K562 (cell line): ENCODE results near the gene PPM1N. TPM values are rescaled to one million over a fixed set of nuclear protein-coding genes. Genes with fewer than 3 reads are reported as not detected.

Source experiments
- ATAC-seq: fragments of 200-7000 bp; cut with Tn5 transposase; 3 replicates; pipeline ENCODE4 v1.9.1; 2020; ENCODE audit warnings: moderate library complexity
- BruUV-seq: library from RNA; stranded (reverse); fragments of 400-500 nt; replicated peaks from 2 replicates; lab custom pipeline; 2021; lab: Mats Ljungman, UMichigan
- CTCF ChIA-PET: fragments of 300-600 bp; formaldehyde crosslinking; extraction: SDS; loops from one replicate; lab custom pipeline; 2021; ENCODE audit warnings: low intra/inter-chr PET ratio; lab: Yijun Ruan, JAX
- POLR2A ChIA-PET: fragments of 300-600, 350-650 bp; sonication (Branson Sonifier 250); formaldehyde crosslinking; extraction: SDS; loops from one replicate; lab custom pipeline; 2021; ENCODE audit warnings: antibody characterized with exemption, inconsistent platforms; lab: Yijun Ruan, JAX
- DNase-seq, 4 experiments: peaks; one replicate each; pipeline versions ENCODE4 v3.0.0 to v3.0.0-alpha.2; 2011 to 2018; ENCODE audit warnings: low spot score in 3 of 4, mixed read lengths in 3 of 4; ENCODE audit errors: extremely low read depth in 1 of 4
- FAIRE-seq: peaks from 2 replicates; lab custom pipeline; 2011; peaks lifted over from hg19 to GRCh38; lab: Jason Lieb, UNC
- H2AFZ ChIP-seq: 2 replicates; pipeline ENCODE4 v1.6.0; 2011; ENCODE audit warnings: low read depth, low read length, control low read depth, inconsistent platforms
- H3K27ac ChIP-seq: fragments of 200-600 bp; 3 replicates; pipeline ENCODE4 v1.8.0; 2011; ENCODE audit warnings: low read depth, mild to moderate bottlenecking, control low read depth, inconsistent platforms, low read length, moderate library complexity, mixed read lengths; ENCODE audit errors: extremely low read depth
- H3K27me3 ChIP-seq, 2 experiments: fragments of 300-600 bp in 1 of 2; 2 replicates in 1 of 2; 3 replicates in 1 of 2; pipeline versions ENCODE4 v1.6.0 to v1.8.0; 2011; ENCODE audit warnings: inconsistent platforms in 2 of 2, low read length in 2 of 2, mild to moderate bottlenecking in 1 of 2, mixed read lengths in 1 of 2, moderate library complexity in 1 of 2; ENCODE audit not compliant: control insufficient read depth in 2 of 2, insufficient read depth in 2 of 2
- H3K36me3 ChIP-seq: fragments of 300-600 bp; 3 replicates; pipeline ENCODE4 v1.8.0; 2011; ENCODE audit warnings: mild to moderate bottlenecking, low read length, inconsistent platforms; ENCODE audit not compliant: control insufficient read depth, insufficient read depth
- H3K4me1 ChIP-seq, 2 experiments: fragments of 200-600 bp in 1 of 2; replicated peaks in 1 of 2; 2 replicates in 1 of 2; 3 replicates in 1 of 2; pipeline versions ENCODE4 v1.5.1 to v1.8.0; 2011; ENCODE audit warnings: inconsistent platforms in 2 of 2, low read length in 2 of 2, mild to moderate bottlenecking in 1 of 2, mixed read lengths in 1 of 2, moderate library complexity in 1 of 2; ENCODE audit not compliant: control insufficient read depth in 2 of 2, insufficient read depth in 2 of 2
- H3K4me2 ChIP-seq: 2 replicates; pipeline ENCODE4 v1.6.1; 2011; ENCODE audit warnings: low read length, control low read depth, inconsistent platforms, mixed read lengths; ENCODE audit not compliant: insufficient read depth
- H3K4me3 ChIP-seq: fragments of 200-600 bp; sonication (generic), shearing (Covaris generic); 2 replicates; pipeline ENCODE4 v1.5.1; 2016; ENCODE audit warnings: control low read depth, inconsistent platforms
- H3K79me2 ChIP-seq: fragments of 200-600 bp; 3 replicates; pipeline ENCODE4 v1.8.0; 2011; ENCODE audit warnings: low read length, inconsistent platforms; ENCODE audit not compliant: control insufficient read depth, insufficient read depth
- H3K9ac ChIP-seq, 2 experiments: 2 replicates each; pipeline versions ENCODE4 v1.6.0 to v1.6.1; 2011; ENCODE audit warnings: low read depth in 2 of 2, low read length in 2 of 2, control low read depth in 1 of 2, inconsistent platforms in 1 of 2, mild to moderate bottlenecking in 1 of 2, mixed read lengths in 1 of 2; ENCODE audit not compliant: insufficient read depth in 1 of 2
- H3K9me1 ChIP-seq: one replicate; pipeline ENCODE4 v1.6.0; 2011; ENCODE audit warnings: inconsistent platforms, mild to moderate bottlenecking, low read length, moderate library complexity; ENCODE audit not compliant: control insufficient read depth, insufficient read depth
- H3K9me3 ChIP-seq: replicated peaks from 2 replicates; pipeline ENCODE4 v1.5.1; 2011; ENCODE audit warnings: low read depth, low read length, inconsistent platforms; ENCODE audit not compliant: control insufficient read depth, insufficient read depth
- H4K20me1 ChIP-seq: replicated peaks from 2 replicates; pipeline ENCODE4 v1.6.1; 2011; ENCODE audit warnings: low read length, inconsistent platforms, mixed read lengths; ENCODE audit not compliant: control insufficient read depth, insufficient read depth
- HNRNPH1 ChIP-seq: fragments of 200-400 bp; formaldehyde crosslinking; optimal IDR thresholded peaks from 2 replicates; pipeline ENCODE3; 2017; ENCODE audit warnings: low read depth, mild to moderate bottlenecking, low read length, moderate library complexity
- TEAD1 ChIP-seq, 2 experiments: fragments of 450-650 bp in 1 of 2; sonication (generic) in 1 of 2; formaldehyde crosslinking; IDR thresholded peaks; 2 replicates each; pipeline versions ENCODE4 v1.4.0 to v1.8.0; 2020 to 2022; ENCODE audit warnings: mild to moderate bottlenecking in 2 of 2, missing genetic modification reagents in 1 of 2
- WGBS: fragments of 100-300 bp; shearing (Covaris generic); methylation state at CpG from one replicate; pipeline ENCODE4 v1.1.6; 2016; ENCODE audit warnings: low coverage, mixed read lengths; ENCODE audit not compliant: insufficient coverage; ENCODE audit errors: missing lambda C conversion rate; 5-methylcytosine and 5-hydroxymethylcytosine counted together
- in situ Hi-C: fragments of 300-500 bp; cut with MboI; formaldehyde crosslinking; loops from 4 replicates; pipeline ENCODE4 v1.15.0; 2018; ENCODE audit warnings: inconsistent platforms, mixed read lengths
- intact Hi-C: fragments of 100-400 bp; cut with micrococcal nuclease; formaldehyde crosslinking; loops from 2 replicates; pipeline ENCODE4 v1.14.2; 2022
- polyA plus RNA-seq, 8 experiments: library from polyadenylated mRNA; depleted of rRNA in 4 of 8; stranded (reverse) in 5 of 8; unstranded in 3 of 8; fragments of >200 nt; fragmentation: Nextera tagmentation in 2 of 8; fragmentation: Illumina TruSeq in 1 of 8; extraction: Ambion mirVana in 2 of 8; extraction: Trizol in 1 of 8; gene quantifications; 2 replicates each; pipeline versions ENCODE4 v1.2.1 to v1.2.3, GENCODE V29; 2011 to 2014; ENCODE audit warnings: inconsistent platforms in 1 of 8, missing spikeins in 1 of 8
- total RNA-seq, 7 experiments: library from RNA; depleted of rRNA in 6 of 7; stranded (reverse); fragments of >200 nt in 6 of 7; fragmentation: Illumina TruSeq in 2 of 7; extraction: Trizol in 2 of 7; gene quantifications; 2 replicates each; pipeline versions ENCODE4 v1.2.1 to v1.2.3, GENCODE V29; 2011 to 2021; ENCODE audit warnings: low replicate concordance in 1 of 7

Gene PPM1N
- total and polyA plus RNA-seq, 9 of the 15 experiments (the other 6 are each of a cell fraction or from before 2014, with no cell fraction given) = 4.5 to 15.6 (median 8.7) TPM

GRCh38 chr19:45471111-45471930 is 26.9 kb upstream of the PPM1N start:
- ATAC-seq (no peak), DNase-seq (no peak), FAIRE-seq (no peak)
- no peak overlapping the region for H3K4me2 ChIP-seq
- no peak overlapping the region for H3K4me3 ChIP-seq
- H3K27me3 ChIP-seq = no peaks in the 10 kb centered on the region
- 67% methylated on average over 9 of the region's 16 CpGs for WGBS
- no peaks in the 10 kb centered on the region for H3K9me3 ChIP-seq
- H3K36me3 ChIP-seq = no peaks in the 10 kb centered on the region
- H2AFZ ChIP-seq = no peak overlapping the region; the same call in 1 of the 2 replicates
- TF ChIP-seq TEAD1 (CRISPR knock-in tag; IDR thresholded peaks at IDR 0.05) (0 out of 4 replicates have a peak, but pooled peaks of 1 of the 2 experiments have one; percentile 2), HNRNPH1 (no peak)
- peak overlapping the region in 1 of 2 experiments; percentile 40; a peak in 1 of 4 replicates for H3K9ac ChIP-seq
- in situ Hi-C loops (no loop called here), intact Hi-C loops (no loop called here)
- ChIA-PET CTCF (no interaction called here), POLR2A (interaction anchor here (1.0 to 1.4 kb wide), 3 partner anchors 32 to 163 kb away, joined by 3 to 4 read pairs (median 4); no protein-coding TSS in a partner anchor)
- no TSS peak for BruUV-seq
- no peaks in the 10 kb centered on the region for H4K20me1 ChIP-seq
- no peak overlapping the region for H3K27ac ChIP-seq
- H3K4me1 ChIP-seq = peaks cover 16 to 47% of the 10 kb centered on the region in 2 experiments; a peak in 4 of 5 replicates
- no peaks in the 10 kb centered on the region for H3K9me1 ChIP-seq
- H3K79me2 ChIP-seq = no peaks in the 10 kb centered on the region
